ENCODE data around the gene NCKAP5.

The NCKAP5 gene

DNA sequence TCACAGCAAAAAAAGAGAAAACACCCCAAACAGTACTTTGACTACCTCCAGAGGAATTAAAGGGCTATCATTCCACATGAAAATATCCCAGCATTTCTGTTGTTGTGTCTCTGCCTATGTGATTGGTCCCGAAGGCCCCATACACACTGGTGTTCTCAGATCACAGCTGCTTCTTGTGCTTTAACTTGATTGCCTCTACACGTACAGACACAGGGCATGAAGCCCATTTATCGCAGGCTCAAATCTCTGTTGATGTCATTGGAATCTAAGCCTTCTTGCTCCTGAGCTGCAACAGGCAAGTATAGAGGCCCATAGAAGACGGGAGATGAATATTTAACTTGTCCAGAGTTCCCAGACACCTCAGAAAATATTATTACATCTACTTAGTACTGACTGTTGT lies 405.2 kb downstream of the NCKAP5 start:
- Histone ChIP-seq H3K27ac (replicated peaks) (no peak overlapping the region), H3K4me3 (replicated peaks; ENCODE audit: insufficient read depth, low read length) (no peak overlapping the region), H3K27me3 (ENCODE audit: insufficient read depth, poor library complexity, severe bottlenecking) (no peaks in the 10 kb centered on the region)
- TF ChIP-seq, protein P1, sequence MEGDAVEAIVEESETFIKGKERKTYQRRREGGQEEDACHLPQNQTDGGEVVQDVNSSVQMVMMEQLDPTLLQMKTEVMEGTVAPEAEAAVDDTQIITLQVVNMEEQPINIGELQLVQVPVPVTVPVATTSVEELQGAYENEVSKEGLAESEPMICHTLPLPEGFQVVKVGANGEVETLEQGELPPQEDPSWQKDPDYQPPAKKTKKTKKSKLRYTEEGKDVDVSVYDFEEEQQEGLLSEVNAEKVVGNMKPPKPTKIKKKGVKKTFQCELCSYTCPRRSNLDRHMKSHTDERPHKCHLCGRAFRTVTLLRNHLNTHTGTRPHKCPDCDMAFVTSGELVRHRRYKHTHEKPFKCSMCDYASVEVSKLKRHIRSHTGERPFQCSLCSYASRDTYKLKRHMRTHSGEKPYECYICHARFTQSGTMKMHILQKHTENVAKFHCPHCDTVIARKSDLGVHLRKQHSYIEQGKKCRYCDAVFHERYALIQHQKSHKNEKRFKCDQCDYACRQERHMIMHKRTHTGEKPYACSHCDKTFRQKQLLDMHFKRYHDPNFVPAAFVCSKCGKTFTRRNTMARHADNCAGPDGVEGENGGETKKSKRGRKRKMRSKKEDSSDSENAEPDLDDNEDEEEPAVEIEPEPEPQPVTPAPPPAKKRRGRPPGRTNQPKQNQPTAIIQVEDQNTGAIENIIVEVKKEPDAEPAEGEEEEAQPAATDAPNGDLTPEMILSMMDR (IDR thresholded peaks at IDR 0.05; ENCODE audit: insufficient read depth, low read length), result no peak
- TF ChIP-seq GABPA (IDR thresholded peaks at IDR 0.05; ENCODE audit: low read depth) (no peak), POLR2AphosphoS5 (IDR thresholded peaks at IDR 0.05; ENCODE audit: low read depth) (no peak), SPI1 (IDR thresholded peaks at IDR 0.05; ENCODE audit: borderline replicate concordance, low read depth) (no peak)
- TF ChIP-seq, protein P2, sequence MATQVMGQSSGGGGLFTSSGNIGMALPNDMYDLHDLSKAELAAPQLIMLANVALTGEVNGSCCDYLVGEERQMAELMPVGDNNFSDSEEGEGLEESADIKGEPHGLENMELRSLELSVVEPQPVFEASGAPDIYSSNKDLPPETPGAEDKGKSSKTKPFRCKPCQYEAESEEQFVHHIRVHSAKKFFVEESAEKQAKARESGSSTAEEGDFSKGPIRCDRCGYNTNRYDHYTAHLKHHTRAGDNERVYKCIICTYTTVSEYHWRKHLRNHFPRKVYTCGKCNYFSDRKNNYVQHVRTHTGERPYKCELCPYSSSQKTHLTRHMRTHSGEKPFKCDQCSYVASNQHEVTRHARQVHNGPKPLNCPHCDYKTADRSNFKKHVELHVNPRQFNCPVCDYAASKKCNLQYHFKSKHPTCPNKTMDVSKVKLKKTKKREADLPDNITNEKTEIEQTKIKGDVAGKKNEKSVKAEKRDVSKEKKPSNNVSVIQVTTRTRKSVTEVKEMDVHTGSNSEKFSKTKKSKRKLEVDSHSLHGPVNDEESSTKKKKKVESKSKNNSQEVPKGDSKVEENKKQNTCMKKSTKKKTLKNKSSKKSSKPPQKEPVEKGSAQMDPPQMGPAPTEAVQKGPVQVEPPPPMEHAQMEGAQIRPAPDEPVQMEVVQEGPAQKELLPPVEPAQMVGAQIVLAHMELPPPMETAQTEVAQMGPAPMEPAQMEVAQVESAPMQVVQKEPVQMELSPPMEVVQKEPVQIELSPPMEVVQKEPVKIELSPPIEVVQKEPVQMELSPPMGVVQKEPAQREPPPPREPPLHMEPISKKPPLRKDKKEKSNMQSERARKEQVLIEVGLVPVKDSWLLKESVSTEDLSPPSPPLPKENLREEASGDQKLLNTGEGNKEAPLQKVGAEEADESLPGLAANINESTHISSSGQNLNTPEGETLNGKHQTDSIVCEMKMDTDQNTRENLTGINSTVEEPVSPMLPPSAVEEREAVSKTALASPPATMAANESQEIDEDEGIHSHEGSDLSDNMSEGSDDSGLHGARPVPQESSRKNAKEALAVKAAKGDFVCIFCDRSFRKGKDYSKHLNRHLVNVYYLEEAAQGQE (IDR thresholded peaks at IDR 0.05; ENCODE audit: insufficient replicate concordance, low read depth), result no peak
- DNase-seq (ENCODE audit: low read depth in 1 of 2, low spot score in 1 of 2), result no peak

DNA sequence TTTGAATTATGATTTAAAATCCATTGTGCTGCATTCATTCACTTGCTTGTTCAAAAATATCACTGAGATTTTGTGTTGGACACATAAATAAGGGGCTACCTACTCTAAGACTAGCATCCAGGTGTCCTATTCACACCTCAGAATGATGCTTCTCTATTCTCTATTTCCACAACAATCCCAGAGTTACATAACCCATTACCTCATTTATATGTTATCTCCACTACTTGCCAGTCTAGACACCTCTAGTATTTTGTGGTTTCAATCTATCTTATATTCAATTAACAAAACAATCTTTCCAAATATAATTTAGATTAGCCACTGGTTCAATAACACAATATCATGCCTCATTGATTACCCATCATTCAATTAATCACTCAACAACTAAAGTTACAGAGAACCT lies 409.8 kb downstream of the NCKAP5 start:
- Histone ChIP-seq H3K4me3 (replicated peaks; ENCODE audit: insufficient read depth, low read length) (no peak overlapping the region), H3K27ac (replicated peaks) (no peak overlapping the region), H3K27me3 (ENCODE audit: insufficient read depth, poor library complexity, severe bottlenecking) (no peaks in the 10 kb centered on the region)
- TF ChIP-seq, protein P1 (IDR thresholded peaks at IDR 0.05; ENCODE audit: insufficient read depth, low read length), result no peak
- DNase-seq (ENCODE audit: low read depth in 1 of 2, low spot score in 1 of 2), result no peak

DNA sequence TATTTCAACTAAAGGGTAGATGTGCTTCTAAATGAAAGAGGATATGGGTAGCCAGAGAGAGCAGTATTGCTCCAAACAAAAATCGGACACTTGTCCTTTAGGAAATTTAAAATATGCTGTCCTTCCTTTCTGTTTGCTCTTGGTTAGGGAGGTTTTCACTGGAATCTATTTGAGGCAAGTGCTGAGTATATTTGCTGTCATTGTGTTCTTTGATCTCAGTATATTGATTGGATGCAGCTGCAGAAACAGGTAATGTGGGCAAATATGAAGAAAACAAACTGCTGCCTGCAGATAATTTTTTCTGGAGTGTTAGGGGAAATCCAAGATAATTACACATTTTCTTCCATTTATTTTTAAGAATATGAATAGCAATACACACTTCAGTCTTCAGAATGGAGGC lies 410.2 kb downstream of the NCKAP5 start:
- Histone ChIP-seq H3K27ac (replicated peaks) (no peak overlapping the region), H3K27me3 (ENCODE audit: insufficient read depth, poor library complexity, severe bottlenecking) (no peaks in the 10 kb centered on the region), H3K4me3 (replicated peaks; ENCODE audit: insufficient read depth, low read length) (no peak overlapping the region)
- no peak for TF ChIP-seq SPI1 (IDR thresholded peaks at IDR 0.05; ENCODE audit: borderline replicate concordance, low read depth)
- TF ChIP-seq GABPA (IDR thresholded peaks at IDR 0.05; ENCODE audit: low read depth), result no peak
- TF ChIP-seq, protein P1 (IDR thresholded peaks at IDR 0.05; ENCODE audit: insufficient read depth, low read length), result no peak
- no peak for TF ChIP-seq POLR2AphosphoS5 (IDR thresholded peaks at IDR 0.05; ENCODE audit: low read depth)
- TF ChIP-seq, protein P2 (IDR thresholded peaks at IDR 0.05; ENCODE audit: insufficient replicate concordance, low read depth), result no peak
- DNase-seq (ENCODE audit: low read depth in 1 of 2, low spot score in 1 of 2), result no peak

DNA sequence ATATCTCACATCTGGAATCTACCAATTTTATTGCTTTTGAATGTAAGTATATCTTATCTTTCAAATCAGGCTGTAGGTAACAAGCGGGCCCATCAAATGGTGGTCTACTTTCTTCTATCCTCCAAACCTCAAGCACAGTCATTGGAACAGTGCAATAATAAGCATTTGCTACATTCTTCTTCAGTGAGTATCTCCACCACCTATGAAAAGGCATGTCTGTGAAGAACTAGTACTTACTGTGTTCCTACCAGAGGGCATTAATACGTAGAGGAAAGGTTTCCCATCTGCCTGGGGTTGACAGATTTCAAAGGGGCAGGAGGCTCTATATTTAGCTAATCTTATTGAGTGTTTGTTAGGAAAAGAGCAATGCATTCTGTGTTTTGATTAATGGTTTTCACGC lies 411.1 kb downstream of the NCKAP5 start:
- DNase-seq (ENCODE audit: low read depth in 1 of 2, low spot score in 1 of 2), result no peak
- Histone ChIP-seq H3K4me3 (replicated peaks; ENCODE audit: insufficient read depth, low read length) (no peak overlapping the region), H3K27ac (replicated peaks) (no peak overlapping the region), H3K27me3 (ENCODE audit: insufficient read depth, poor library complexity, severe bottlenecking) (no peaks in the 10 kb centered on the region)
- TF ChIP-seq, protein P1 (IDR thresholded peaks at IDR 0.05; ENCODE audit: insufficient read depth, low read length), result no peak

Measured in HL-60 (cell line).